Astrocyte (in vitro differentiated cells and primary cell): ENCODE measurements around the gene AUTS2.

Experiments
- CTCF ChIP-seq: IDR thresholded peaks from 2 replicates; pipeline ENCODE4 v1.5.1; 2011; ENCODE audit warnings: low read depth, mild to moderate bottlenecking, inconsistent platforms, low read length, moderate library complexity; ENCODE audit not compliant: insufficient read depth
- EZH2 ChIP-seq: IDR thresholded peaks from 2 replicates; pipeline ENCODE4 v1.6.1; 2012; ENCODE audit warnings: mild to moderate bottlenecking, low read length, inconsistent platforms; ENCODE audit not compliant: insufficient read depth

GRCh38 chr7:70416347-70416985 lies 818.2 kb downstream of the AUTS2 start:
- TF ChIP-seq CTCF = no peak
- TF ChIP-seq EZH2 = no peak
